Natural killer cell (primary cell): Measurements from ENCODE around the gene MRGPRE. TPM values are rescaled to one million over a fixed set of nuclear protein-coding genes. Genes with fewer than 3 reads are reported as not detected.

Experiments
- ATAC-seq, 3 donors: fragments of 150-1000 bp in 2 of 3; fragments of 200-7000 bp in 1 of 3; cut with Tn5 transposase; 1 replicate in 1 of 3; 2 replicates in 2 of 3; pipeline ENCODE4 v1.10.0; 2021; ENCODE audit warnings: mild to moderate bottlenecking in 2 of 3, moderate library complexity in 2 of 3
- DNase-seq, 2 donors: peaks; one replicate each; pipeline versions ENCODE4 v3.0.0 to v3.0.0-alpha.2; 2013 to 2021; ENCODE audit warnings: mixed read lengths in 1 of 2
- H3K27ac ChIP-seq: one replicate; pipeline ENCODE4 v1.5.1; 2013; ENCODE audit warnings: mild to moderate bottlenecking, low read length
- H3K27me3 ChIP-seq: one replicate; pipeline ENCODE4 v1.6.1; 2013; ENCODE audit warnings: low read length; ENCODE audit not compliant: control insufficient read depth, insufficient read depth
- H3K36me3 ChIP-seq: one replicate; pipeline ENCODE4 v1.6.1; 2013; ENCODE audit warnings: low read length; ENCODE audit not compliant: control insufficient read depth, insufficient read depth
- H3K4me1 ChIP-seq: one replicate; pipeline ENCODE4 v1.6.1; 2013; ENCODE audit warnings: low read length; ENCODE audit not compliant: control insufficient read depth, insufficient read depth
- H3K4me3 ChIP-seq: one replicate; pipeline ENCODE4 v1.5.1; 2013; ENCODE audit warnings: low read length
- H3K9me3 ChIP-seq: one replicate; pipeline ENCODE4 v1.6.1; 2013; ENCODE audit warnings: low read length; ENCODE audit not compliant: control insufficient read depth, insufficient read depth
- H3K27ac Mint-ChIP-seq, 2 donors: one replicate each; pipeline ENCODE4 v1.8.0; 2022; ENCODE audit warnings: mild to moderate bottlenecking in 2 of 2, mixed read lengths in 2 of 2, moderate library complexity in 1 of 2
- H3K27me3 Mint-ChIP-seq, 2 donors: one replicate each; pipeline ENCODE4 v1.8.0; 2022; ENCODE audit warnings: low read depth in 2 of 2, mixed read lengths in 2 of 2
- H3K36me3 Mint-ChIP-seq: one replicate; pipeline ENCODE4 v1.8.0; 2022; ENCODE audit warnings: mixed read lengths
- H3K4me1 Mint-ChIP-seq, 2 donors: one replicate each; pipeline ENCODE4 v1.8.0; 2022; ENCODE audit warnings: mixed read lengths in 2 of 2
- H3K4me3 Mint-ChIP-seq: one replicate; pipeline ENCODE4 v1.8.0; 2022; ENCODE audit warnings: mild to moderate bottlenecking, moderate library complexity, mixed read lengths
- H3K9me3 Mint-ChIP-seq, 2 donors: one replicate each; pipeline ENCODE4 v1.8.0; 2022; ENCODE audit warnings: mixed read lengths in 2 of 2
- WGBS: methylation state at CpG from one replicate; pipeline ENCODE4 v1.1.7; 2013; ENCODE audit warnings: missing lambda C conversion rate; ENCODE audit not compliant: insufficient coverage; 5-methylcytosine and 5-hydroxymethylcytosine counted together
- intact Hi-C: fragments of 100-400 bp; cut with micrococcal nuclease; formaldehyde crosslinking; loops from one replicate; pipeline ENCODE4 v1.14.2; 2022
- total RNA-seq, 4 donors: library from RNA; stranded (reverse); fragments of 120-200 nt in 1 of 4; gene quantifications; one replicate each; pipeline versions ENCODE4 v1.2.3 to v1.2.4, GENCODE V29; 2013 to 2022
- TF ChIP-seq, protein P1 (sequence below): fragments of 200-600 bp; IDR thresholded peaks from one replicate; pipeline ENCODE4 v1.8.0; 2022; ENCODE audit warnings: antibody characterized with exemption

The MRGPRE gene
- total RNA-seq, 3 donors from 2014 or later (not counting 1 experiment from before 2014, with no cell fraction given) = not detected

DNA sequence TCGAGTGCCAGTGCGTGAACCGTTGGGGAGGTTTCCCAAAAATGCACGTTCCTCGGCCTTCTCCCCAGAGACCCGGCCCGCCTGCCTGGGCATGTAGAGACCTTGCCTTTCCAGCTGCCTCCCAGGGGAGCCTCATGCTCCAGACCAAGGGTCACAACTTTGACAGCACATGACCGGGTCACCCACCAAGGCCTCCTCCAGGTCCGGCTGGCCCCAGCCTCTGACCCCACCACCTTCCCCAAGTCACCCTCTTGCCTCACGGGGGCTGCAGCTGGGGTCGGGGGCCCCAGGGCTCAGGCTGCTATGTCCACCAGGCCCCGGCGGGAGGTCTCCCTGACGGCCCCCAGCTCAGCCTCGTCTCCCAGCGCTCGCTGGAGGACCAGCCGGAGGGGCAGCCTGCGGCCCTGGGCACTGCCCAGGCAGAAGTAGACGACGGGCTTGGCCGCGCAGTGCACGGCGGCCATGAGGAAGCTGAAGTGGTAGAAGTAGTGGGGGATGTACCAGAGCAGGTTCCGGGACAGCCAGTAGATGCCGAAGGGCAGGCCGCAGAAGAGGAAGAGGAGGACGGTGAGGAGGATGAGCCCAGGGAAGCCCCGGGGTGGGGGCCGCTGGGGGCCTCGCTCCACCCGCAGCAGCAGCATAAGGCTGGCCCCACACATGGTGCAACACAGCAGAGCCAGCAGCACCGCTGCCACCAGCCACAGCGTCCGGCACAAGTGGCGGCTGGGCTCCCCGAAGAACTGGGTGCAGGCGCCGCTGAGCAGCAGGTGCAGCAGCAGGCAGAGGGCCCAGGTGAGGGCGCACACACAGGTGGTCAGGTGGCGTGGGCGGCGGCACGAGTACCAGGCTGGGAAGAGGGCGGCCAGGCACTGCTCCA is 4.4 kb downstream of the MRGPRE start:
- no peaks in the 10 kb centered on the region for H3K27me3 ChIP-seq
- Mint-ChIP-seq H3K4me1 (peaks cover 0 to 8% of the 10 kb centered on the region in 2 donors), H3K4me3 (no peak overlapping the region), H3K36me3 (no peaks in the 10 kb centered on the region), H3K9me3 (no peaks in the 10 kb centered on the region), H3K27ac (no peak overlapping the region), H3K27me3 (peaks cover 0 to 8% of the 10 kb centered on the region in 2 donors)
- 86% methylated on average over 46 of the region's 46 CpGs for WGBS
- H3K36me3 ChIP-seq = no peaks in the 10 kb centered on the region
- H3K27ac ChIP-seq = no peak overlapping the region
- no peak for DNase-seq
- no peak overlapping the region for H3K4me3 ChIP-seq
- intact Hi-C loops = no loop called here
- ATAC-seq = no peak
- H3K9me3 ChIP-seq = no peaks in the 10 kb centered on the region
- TF ChIP-seq, protein P1, sequence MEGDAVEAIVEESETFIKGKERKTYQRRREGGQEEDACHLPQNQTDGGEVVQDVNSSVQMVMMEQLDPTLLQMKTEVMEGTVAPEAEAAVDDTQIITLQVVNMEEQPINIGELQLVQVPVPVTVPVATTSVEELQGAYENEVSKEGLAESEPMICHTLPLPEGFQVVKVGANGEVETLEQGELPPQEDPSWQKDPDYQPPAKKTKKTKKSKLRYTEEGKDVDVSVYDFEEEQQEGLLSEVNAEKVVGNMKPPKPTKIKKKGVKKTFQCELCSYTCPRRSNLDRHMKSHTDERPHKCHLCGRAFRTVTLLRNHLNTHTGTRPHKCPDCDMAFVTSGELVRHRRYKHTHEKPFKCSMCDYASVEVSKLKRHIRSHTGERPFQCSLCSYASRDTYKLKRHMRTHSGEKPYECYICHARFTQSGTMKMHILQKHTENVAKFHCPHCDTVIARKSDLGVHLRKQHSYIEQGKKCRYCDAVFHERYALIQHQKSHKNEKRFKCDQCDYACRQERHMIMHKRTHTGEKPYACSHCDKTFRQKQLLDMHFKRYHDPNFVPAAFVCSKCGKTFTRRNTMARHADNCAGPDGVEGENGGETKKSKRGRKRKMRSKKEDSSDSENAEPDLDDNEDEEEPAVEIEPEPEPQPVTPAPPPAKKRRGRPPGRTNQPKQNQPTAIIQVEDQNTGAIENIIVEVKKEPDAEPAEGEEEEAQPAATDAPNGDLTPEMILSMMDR = no peak
- peaks cover 10% of the 10 kb centered on the region for H3K4me1 ChIP-seq

DNA sequence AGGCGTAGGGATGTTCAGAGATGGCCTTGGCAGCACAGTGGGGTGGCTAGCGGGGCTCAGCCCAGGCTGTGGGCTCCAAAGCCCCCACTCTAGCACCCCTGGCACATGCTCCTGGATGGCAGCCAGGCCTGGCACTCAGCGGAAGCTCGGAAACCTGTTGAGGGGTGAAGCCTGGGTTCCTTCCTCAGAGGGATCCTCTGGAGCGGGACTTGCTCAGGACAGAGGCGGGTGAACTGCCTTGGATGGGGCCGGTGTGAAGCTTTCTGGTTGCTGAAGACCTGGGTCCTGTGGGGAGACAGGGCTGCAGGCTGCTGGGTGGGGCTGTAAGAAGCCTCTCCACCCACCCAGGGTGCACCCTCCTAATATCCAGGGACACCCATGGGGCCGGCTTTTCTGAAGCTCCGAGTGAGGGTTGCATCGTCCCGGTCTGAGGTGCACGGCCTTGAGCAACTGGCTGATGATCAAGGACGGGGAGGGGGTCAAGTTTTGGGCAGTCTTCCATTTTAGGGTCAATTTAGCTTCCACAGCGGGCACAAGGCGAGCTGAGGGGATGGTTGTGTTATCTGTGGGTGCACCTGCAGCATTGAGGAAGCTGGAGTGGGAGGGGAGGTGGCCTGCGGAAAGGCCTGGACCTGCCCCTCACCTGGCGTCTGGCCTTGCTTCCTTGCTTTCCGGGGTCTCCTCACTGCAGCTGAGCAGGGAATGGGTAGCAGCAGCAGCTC is 5.2 kb downstream of the MRGPRE start:
- ATAC-seq = no peak
- DNase-seq = no peak
- Mint-ChIP-seq H3K36me3 (no peaks in the 10 kb centered on the region), H3K9me3 (no peaks in the 10 kb centered on the region), H3K27ac (no peak overlapping the region), H3K4me1 (peaks cover 0 to 11% of the 10 kb centered on the region in 2 donors), H3K4me3 (no peak overlapping the region), H3K27me3 (peaks cover 0 to 8% of the 10 kb centered on the region in 2 donors)
- intact Hi-C loops = no loop called here
- Histone ChIP-seq H3K4me1 (peaks cover 15% of the 10 kb centered on the region), H3K36me3 (no peaks in the 10 kb centered on the region), H3K27me3 (no peaks in the 10 kb centered on the region), H3K9me3 (no peaks in the 10 kb centered on the region), H3K4me3 (no peak overlapping the region), H3K27ac (no peak overlapping the region)
- WGBS = 86% methylated on average over 18 of the region's 18 CpGs
- TF ChIP-seq, protein P1 = no peak

DNA sequence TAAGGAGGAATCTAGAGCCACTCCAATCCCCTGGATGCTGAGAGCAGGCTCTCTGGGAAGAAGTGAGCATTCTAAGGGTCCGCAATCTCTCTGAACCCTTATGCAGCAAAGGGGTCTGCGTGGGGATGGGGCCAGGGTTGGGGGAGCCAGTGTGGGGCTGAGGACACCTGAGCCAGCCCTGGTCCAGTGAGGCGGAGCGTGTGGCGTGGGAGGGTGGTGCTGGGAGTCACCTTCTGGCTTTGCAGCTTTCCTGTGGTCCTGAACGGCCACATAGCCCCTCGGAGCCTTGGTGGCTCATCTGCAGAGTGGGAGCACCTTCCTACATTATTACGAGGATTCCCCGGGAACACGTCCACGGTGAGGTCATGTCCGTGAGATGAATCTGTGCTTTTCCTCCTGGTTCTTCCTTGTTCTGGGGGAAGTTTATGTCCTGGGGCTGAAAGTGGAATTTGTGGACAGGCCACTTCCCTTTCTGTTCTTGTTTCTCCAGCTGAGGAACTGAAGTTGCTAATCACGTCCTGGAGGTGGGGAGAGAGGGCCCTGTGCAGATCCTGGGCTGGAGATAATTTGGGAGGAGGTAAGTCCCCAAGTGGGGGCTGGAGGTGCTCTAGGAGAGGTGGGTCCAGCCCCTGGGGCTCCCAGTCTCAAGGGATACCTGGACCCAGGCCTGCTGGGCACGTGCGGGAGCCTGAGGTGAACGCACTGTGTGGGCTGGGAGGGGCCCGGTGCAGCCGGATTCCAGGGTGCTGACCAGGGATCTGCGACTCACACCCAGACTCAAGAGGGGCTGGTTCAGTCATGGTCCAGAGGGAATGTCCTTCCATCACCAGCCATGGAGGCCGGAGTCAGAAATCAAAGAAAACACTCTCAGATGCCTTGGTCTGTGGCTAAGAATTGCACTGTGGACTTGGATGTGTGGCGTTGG is 6.1 kb downstream of the MRGPRE start:
- H3K9me3 Mint-ChIP-seq = no peaks in the 10 kb centered on the region
- WGBS = 74% methylated on average over 20 of the region's 21 CpGs
- peaks cover 0 to 6% of the 10 kb centered on the region in 2 donors for H3K27me3 Mint-ChIP-seq

More for the DNA sequence above, 6.1 kb downstream of the MRGPRE start:
- Histone ChIP-seq H3K27ac (no peak overlapping the region), H3K4me1 (peaks cover 15% of the 10 kb centered on the region), H3K4me3 (no peak overlapping the region), H3K27me3 (no peaks in the 10 kb centered on the region), H3K9me3 (no peaks in the 10 kb centered on the region), H3K36me3 (no peaks in the 10 kb centered on the region)
- Mint-ChIP-seq H3K36me3 (no peaks in the 10 kb centered on the region), H3K4me1 (peaks cover 0 to 11% of the 10 kb centered on the region in 2 donors), H3K4me3 (no peak overlapping the region), H3K27ac (no peak overlapping the region)
- intact Hi-C loops = no loop called here
- no peak for ATAC-seq
- no peak for DNase-seq
- TF ChIP-seq, protein P1 = no peak
